ENCODE results near the gene MIOS.
"Not testable (repeated sequence)": the region's sequence is repeated elsewhere in the genome, so short reads cannot be mapped to it uniquely, and the experiment has no call there.

Gene MIOS

GRCh38 chr7:7650682-7651206 lies 84.1 kb downstream of the MIOS start:
- no peak for DNase-seq (ENCODE audit: low spot score)

GRCh38 chr7:7651479-7651878 lies 84.8 kb downstream of the MIOS start:
- DNase-seq (ENCODE audit: low spot score): no peak

GRCh38 chr7:7652798-7653540 lies 86.3 kb downstream of the MIOS start:
- DNase-seq (ENCODE audit: low spot score): no peak

- DNase-seq (ENCODE audit: low spot score): peak; percentile 3
Observed at GRCh38 chr7:7653593-7654187, 87.0 kb downstream of the MIOS start.

DNA sequence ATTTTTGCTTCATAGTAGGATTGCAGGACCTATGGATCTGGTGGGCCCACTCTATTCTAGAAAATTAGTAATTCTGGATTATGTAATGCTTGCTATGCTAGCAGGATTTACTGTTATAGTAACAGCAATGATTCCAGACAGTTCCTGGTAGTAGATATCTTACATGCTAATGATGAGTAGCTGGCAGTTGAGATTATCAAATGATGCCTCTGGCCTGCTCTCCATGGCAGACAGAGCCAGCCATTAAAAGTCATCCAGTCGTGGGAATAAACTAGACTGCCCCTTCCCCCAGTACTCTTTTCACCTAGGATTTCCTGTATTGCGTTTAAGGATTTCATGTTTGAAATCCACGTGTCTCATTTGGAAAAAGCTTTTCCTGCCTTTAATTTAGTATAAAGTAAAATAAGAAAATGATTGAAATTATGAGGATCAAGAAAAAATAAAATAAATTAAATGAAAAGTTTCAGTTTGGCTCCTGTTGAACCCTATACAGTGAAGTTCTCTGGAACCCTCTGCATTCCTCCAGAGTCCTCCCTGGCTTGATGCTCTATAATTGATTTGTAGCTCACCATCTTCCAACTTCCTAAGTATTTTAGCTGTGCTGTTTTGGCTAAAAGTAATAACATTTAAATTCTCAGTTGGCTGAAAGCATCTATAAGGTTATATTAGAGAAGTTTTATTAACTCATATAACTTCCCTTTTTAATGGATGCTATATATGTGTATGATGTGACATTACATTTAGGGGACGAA lies 88.5 kb downstream of the MIOS start:
- DNase-seq (ENCODE audit: low spot score): no peak

DNA sequence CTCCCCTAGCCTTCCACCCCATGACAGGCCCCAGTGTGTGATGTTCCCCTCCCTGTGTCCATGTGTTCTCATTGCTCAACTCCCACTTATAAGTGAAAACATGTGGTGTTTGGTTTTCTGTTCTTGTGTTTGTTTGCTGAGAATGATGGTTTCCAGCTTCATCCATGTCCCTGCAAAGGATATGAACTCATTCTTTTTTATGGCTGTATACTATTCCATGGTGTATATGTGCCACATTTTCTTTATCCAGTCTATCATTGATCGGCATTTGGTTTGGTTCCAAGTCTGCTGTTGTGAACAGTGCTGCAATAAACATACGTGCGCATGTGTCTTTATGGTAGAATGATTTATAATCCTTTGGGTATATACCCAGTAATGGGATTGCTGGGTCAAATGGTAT lies 89.8 kb downstream of the MIOS start:
- DNase-seq (ENCODE audit: low spot score): not testable (repeated sequence)
